A549 (cell line): ENCODE measurements around the gene TMEM82. TPM values are rescaled to one million over a fixed set of nuclear protein-coding genes. Genes with fewer than 3 reads are reported as not detected.

ENCODE experiments used
- ATAC-seq, 2 experiments: fragments of 200-7000 bp in 1 of 2; fragments of >200 bp in 1 of 2; cut with Nextera tagmentation in 1 of 2; cut with Tn5 transposase in 1 of 2; 3 replicates each; pipeline versions ENCODE4 v1.8.0 to v1.9.1; 2018 to 2020; ENCODE audit warnings: mild to moderate bottlenecking in 1 of 2, moderate library complexity in 1 of 2
- CTCF ChIA-PET: fragments of 300-600 bp; sonication (Branson Sonifier 250); formaldehyde crosslinking; extraction: SDS; loops from one replicate; lab custom pipeline; 2021; ENCODE audit warnings: antibody characterized with exemption, inconsistent platforms; lab: Yijun Ruan, JAX
- POLR2A ChIA-PET: fragments of 350-600 bp; formaldehyde crosslinking; extraction: SDS; loops from one replicate; lab custom pipeline; 2021; ENCODE audit warnings: antibody characterized with exemption, inconsistent platforms; lab: Yijun Ruan, JAX
- DNase-seq, 2 experiments: peaks; one replicate each; pipeline versions ENCODE4 v3.0.0 to v3.0.0-alpha.2; 2011 to 2016; ENCODE audit warnings: low read depth in 1 of 2, low spot score in 1 of 2
- FAIRE-seq: peaks from 2 replicates; lab custom pipeline; 2011; peaks lifted over from hg19 to GRCh38; lab: Jason Lieb, UNC
- H3K27ac ChIP-seq, 2 experiments: fragments of >200 bp; sonication (Bioruptor Twin); formaldehyde crosslinking; 3 replicates each; pipeline ENCODE4 v1.5.1; 2016 to 2017
- H3K4me1 ChIP-seq: fragments of >200 bp; sonication (Bioruptor Twin); formaldehyde crosslinking; 3 replicates; pipeline ENCODE4 v1.6.1; 2016
- H3K4me2 ChIP-seq: fragments of >200 bp; sonication (Bioruptor Twin); formaldehyde crosslinking; 3 replicates; pipeline ENCODE4 v1.6.1; 2016
- H3K4me3 ChIP-seq: fragments of >200 bp; sonication (Bioruptor Twin); formaldehyde crosslinking; 3 replicates; pipeline ENCODE4 v1.5.1; 2016
- H3K9me3 ChIP-seq: fragments of >200 bp; sonication (Bioruptor Twin); formaldehyde crosslinking; 3 replicates; pipeline ENCODE4 v1.6.1; 2016
- BCL3 ChIP-seq: fragments of >200 bp; sonication (Bioruptor Twin); formaldehyde crosslinking; IDR thresholded peaks from 3 replicates; pipeline ENCODE4 v1.6.1; 2016
- CHD4 ChIP-seq: fragments of 200-600 bp; sonication (generic); IDR thresholded peaks from 2 replicates; pipeline ENCODE4 v1.6.1; 2016; ENCODE audit warnings: antibody characterized with exemption, mild to moderate bottlenecking, borderline replicate concordance
- ELK1 ChIP-seq: fragments of 150-350 bp; IDR thresholded peaks from 2 replicates; pipeline ENCODE4 v1.6.1; 2014; ENCODE audit warnings: low read depth, mild to moderate bottlenecking, low read length
- FOSL2 ChIP-seq, 2 experiments: fragments of 450-650 bp in 1 of 2; fragments of >200 bp in 1 of 2; sonication (Bioruptor Twin) in 1 of 2; formaldehyde crosslinking; IDR thresholded peaks; 2 replicates each; pipeline versions ENCODE4 v1.5.0 to v1.6.1; 2016 to 2020; ENCODE audit warnings: mild to moderate bottlenecking in 1 of 2, moderate library complexity in 1 of 2
- HEYL ChIP-seq: fragments of 250-450 bp; sonication (Bioruptor Pico); IDR thresholded peaks from 2 replicates; pipeline ENCODE4 v1.8.0; 2021; ENCODE audit warnings: mild to moderate bottlenecking, moderate library complexity
- MAFK ChIP-seq: fragments of 450-650 bp; IDR thresholded peaks from 2 replicates; pipeline ENCODE4 v1.6.1; 2014; ENCODE audit not compliant: partially characterized antibody
- MAZ ChIP-seq: fragments of 150-350 bp; IDR thresholded peaks from 2 replicates; pipeline ENCODE4 v1.6.1; 2014; ENCODE audit warnings: antibody characterized with exemption, low read depth, low read length, borderline replicate concordance
- MYC ChIP-seq: IDR thresholded peaks from 2 replicates; pipeline ENCODE4 v1.6.1; 2012; ENCODE audit warnings: mild to moderate bottlenecking, inconsistent platforms, low read length, improper control_type of control experiment, borderline replicate concordance
- REST ChIP-seq: fragments of 200-600 bp; sonication (generic); IDR thresholded peaks from 2 replicates; pipeline ENCODE4 v1.6.1; 2016; ENCODE audit warnings: antibody characterized with exemption, mild to moderate bottlenecking, moderate library complexity
- SMC3 ChIP-seq: fragments of >200 bp; sonication (Bioruptor Twin); formaldehyde crosslinking; IDR thresholded peaks from 3 replicates; pipeline ENCODE4 v1.6.1; 2018; ENCODE audit warnings: inconsistent platforms
- USF2 ChIP-seq: fragments of 450-650 bp; IDR thresholded peaks from 2 replicates; pipeline ENCODE4 v1.6.1; 2014; ENCODE audit warnings: antibody characterized with exemption
- WGBS: methylation state at CpG from one replicate; pipeline ENCODE4 v1.1.6; 2017; ENCODE audit errors: missing lambda C conversion rate; 5-methylcytosine and 5-hydroxymethylcytosine counted together
- polyA plus RNA-seq, 4 experiments: library from polyadenylated mRNA; depleted of rRNA in 3 of 4; stranded (reverse); fragments of >200 nt; fragmentation: RNase III in 1 of 4; extraction: RNeasy Plus Mini Kit Qiagen cat#74134 plus additional on column Dnase treatment in 1 of 4; gene quantifications; 2 replicates in 3 of 4; 3 replicates in 1 of 4; pipeline ENCODE4 v1.2.3, GENCODE V29; 2011 to 2017

TMEM82 gene
- polyA plus RNA-seq, 2 of the 4 experiments (the other 2 are of a cell fraction), result not detected

- no peaks in the 10 kb centered on the region for H3K9me3 ChIP-seq
- 94% methylated on average over 11 of the region's 11 CpGs for WGBS
- no peak for FAIRE-seq
- TF ChIP-seq FOSL2 (IDR thresholded peaks at IDR 0.05), result no peak
- TF ChIP-seq FOSL2 (CRISPR knock-in tag; IDR thresholded peaks at IDR 0.05), result no peak
- no peak for TF ChIP-seq REST
- TF ChIP-seq MAFK, result peak; percentile 36
- no peak overlapping the region for H3K4me2 ChIP-seq
- no peak for DNase-seq
- H3K4me1 ChIP-seq, result 0 out of 3 replicates have a peak, but pooled peaks cover 4% of the 10 kb centered on the region
- no peak overlapping the region for H3K4me3 ChIP-seq
- ChIA-PET POLR2A (no interaction called here), CTCF (interaction anchor here (1.0 kb wide), 1 partner anchor 72 kb away, joined by 3 read pairs; no protein-coding TSS in a partner anchor)
- H3K27ac ChIP-seq, result no peak overlapping the region
- ATAC-seq, result no peak
Observed at GRCh38 chr1:15705184-15705566, 37.1 kb upstream of the TMEM82 start.

GRCh38 chr1:15706751-15707150 lies 35.5 kb upstream of the TMEM82 start:
- H3K9me3 ChIP-seq, result no peaks in the 10 kb centered on the region
- H3K27ac ChIP-seq, result no peak overlapping the region
- H3K4me2 ChIP-seq, result no peak overlapping the region
- H3K4me1 ChIP-seq, result 0 out of 3 replicates have a peak, but pooled peaks cover 4% of the 10 kb centered on the region
- FAIRE-seq (no peak), ATAC-seq (no peak), DNase-seq (no peak)
- no peak for TF ChIP-seq CHD4
- TF ChIP-seq ELK1, result no peak
- no peak for TF ChIP-seq HEYL (CRISPR knock-in tag)
- TF ChIP-seq MYC, result no peak
- TF ChIP-seq MAZ, result no peak
- TF ChIP-seq SMC3, result no peak
- TF ChIP-seq BCL3, result no peak
- 82% methylated on average over 7 of the region's 7 CpGs for WGBS
- ChIA-PET CTCF (no interaction called here), POLR2A (no interaction called here)
- H3K4me3 ChIP-seq, result no peak overlapping the region

GRCh38 chr1:15707239-15707925 lies 34.9 kb upstream of the TMEM82 start:
- Histone ChIP-seq H3K4me3 (no peak overlapping the region), H3K4me1 (0 out of 3 replicates have a peak, but pooled peaks cover 4% of the 10 kb centered on the region), H3K27ac (no peak overlapping the region), H3K9me3 (no peaks in the 10 kb centered on the region), H3K4me2 (no peak overlapping the region)
- DNase-seq, result no peak
- TF ChIP-seq USF2, result no peak
- no peak for FAIRE-seq
- ChIA-PET POLR2A (no interaction called here), CTCF (no interaction called here)
- WGBS, result 78% methylated on average over 8 of the region's 8 CpGs
- no peak for ATAC-seq
